ENCODE measurements around the gene PELI2.

- TF ChIP-seq CTCF (IDR thresholded peaks at IDR 0.05) (no peak), EZH2 (IDR thresholded peaks at IDR 0.05) (no peak), EZH2phosphoT487 (IDR thresholded peaks at IDR 0.05) (no peak)
These were observed 192.4 kb downstream of the PELI2 start for GRCh38 chr14:56310643-56311042.

Data from neural progenitor cell (in vitro differentiated cells).